K562 (cell line): ENCODE results near the gene SYS1. TPM values are rescaled to one million over a fixed set of nuclear protein-coding genes. Genes with fewer than 3 reads are reported as not detected.

Experiments used
- ARID2 ChIP-seq: fragments of 450-650 bp; IDR thresholded peaks from 2 replicates; pipeline ENCODE4 v1.6.1; 2017; ENCODE audit warnings: antibody characterized with exemption, mild to moderate bottlenecking
- CBX3 ChIP-seq, 2 experiments: IDR thresholded peaks; 1 replicate in 1 of 2; 2 replicates in 1 of 2; pipeline ENCODE4 v1.6.1; 2012; ENCODE audit warnings: inconsistent platforms in 2 of 2, low read length in 2 of 2, borderline replicate concordance in 1 of 2, control low read depth in 1 of 2
- DEAF1 ChIP-seq: fragments of 450-650 bp; formaldehyde crosslinking; IDR thresholded peaks from 2 replicates; pipeline ENCODE4 v1.4.0; 2020; ENCODE audit warnings: mild to moderate bottlenecking, moderate library complexity
- DMBX1 ChIP-seq: fragments of 250-450 bp; sonication (Bioruptor Pico); IDR thresholded peaks from 2 replicates; pipeline ENCODE4 v1.8.0; 2022; ENCODE audit warnings: inconsistent platforms, mild to moderate bottlenecking, moderate library complexity, borderline replicate concordance
- GTF2B ChIP-seq: IDR thresholded peaks from 2 replicates; pipeline ENCODE4 v1.6.1; 2011; ENCODE audit not compliant: insufficient read length; ENCODE audit errors: extremely low read depth
- HDAC3 ChIP-seq: fragments of 450-650 bp; IDR thresholded peaks from 2 replicates; pipeline ENCODE4 v1.6.1; 2018; ENCODE audit warnings: borderline replicate concordance, mild to moderate bottlenecking, moderate library complexity; ENCODE audit not compliant: partially characterized antibody
- JUND ChIP-seq, 2 experiments: IDR thresholded peaks; 2 replicates in 1 of 2; 3 replicates in 1 of 2; pipeline ENCODE4 v1.6.1; 2011; ENCODE audit warnings: borderline replicate concordance in 2 of 2, low read depth in 2 of 2, low read length in 2 of 2, improper control_type of control experiment in 1 of 2, missing biosample characterization in 1 of 2, missing genetic modification characterization in 1 of 2, missing genetic modification reagents in 1 of 2
- MTA2 ChIP-seq: fragments of 450-650 bp; IDR thresholded peaks from 2 replicates; pipeline ENCODE4 v1.6.1; 2016; ENCODE audit warnings: low read depth
- MXI1 ChIP-seq: IDR thresholded peaks from 2 replicates; pipeline ENCODE4 v1.6.1; 2011; ENCODE audit warnings: low read depth, mild to moderate bottlenecking, improper control_type of control experiment, low read length
- NFE2L1 ChIP-seq: fragments of 450-650 bp; IDR thresholded peaks from 2 replicates; pipeline ENCODE4 v1.6.1; 2016; ENCODE audit warnings: missing genetic modification characterization, low read depth, mild to moderate bottlenecking, missing compliant biosample characterization, moderate library complexity, borderline replicate concordance
- NR2C2 ChIP-seq, 2 experiments: fragments of 200-800 bp in 1 of 2; sonication (Bioruptor generic) in 1 of 2; sonication (generic) in 1 of 2; formaldehyde crosslinking in 1 of 2; IDR thresholded peaks; 2 replicates each; pipeline versions ENCODE4 v1.6.1 to v1.8.0; 2016 to 2022; ENCODE audit warnings: mild to moderate bottlenecking in 1 of 2, missing compliant biosample characterization in 1 of 2, missing genetic modification characterization in 1 of 2, missing genetic modification reagents in 1 of 2
- POLR2AphosphoS5 ChIP-seq: IDR thresholded peaks from 2 replicates; pipeline ENCODE4 v1.6.1; 2011; ENCODE audit warnings: mild to moderate bottlenecking, low read depth, low read length, moderate library complexity; ENCODE audit not compliant: control insufficient read depth, insufficient read depth
- RAD51 ChIP-seq: fragments of 450-650 bp; IDR thresholded peaks from 2 replicates; pipeline ENCODE4 v1.7.1; 2016; ENCODE audit warnings: low read depth, mild to moderate bottlenecking, borderline replicate concordance
- RBM25 ChIP-seq: fragments of 200-400 bp; formaldehyde crosslinking; IDR thresholded peaks from 2 replicates; pipeline ENCODE4 v1.6.1; 2018; ENCODE audit warnings: low read length, low read depth, moderate library complexity; ENCODE audit not compliant: severe bottlenecking
- SRF ChIP-seq, 2 experiments: fragments of 250-450, 450-650 bp in 1 of 2; sonication (Bioruptor Pico) in 1 of 2; sonication (generic) in 1 of 2; formaldehyde crosslinking; IDR thresholded peaks; 2 replicates each; pipeline versions ENCODE4 v1.5.0 to v1.5.1; 2020 to 2022; ENCODE audit warnings: mild to moderate bottlenecking in 1 of 2, missing genetic modification reagents in 1 of 2
- XRCC5 ChIP-seq: fragments of 200-400 bp; formaldehyde crosslinking; IDR thresholded peaks from 2 replicates; pipeline ENCODE4 v1.6.1; 2017; ENCODE audit warnings: low read depth, mild to moderate bottlenecking, low read length
- ZNF134 ChIP-seq: fragments of 250-450 bp; sonication (Bioruptor Pico); conservative IDR thresholded peaks from 2 replicates; pipeline ENCODE4 v1.4.0; 2020
- ZNF592 ChIP-seq: fragments of 450-650 bp; IDR thresholded peaks from 2 replicates; pipeline ENCODE4 v1.6.1; 2017; ENCODE audit warnings: antibody characterized with exemption, mild to moderate bottlenecking
- ZNF76 ChIP-seq: fragments of 250-450 bp; sonication (Bioruptor Pico); IDR thresholded peaks from 2 replicates; pipeline ENCODE4 v1.4.0; 2020; ENCODE audit warnings: mild to moderate bottlenecking, moderate library complexity, borderline replicate concordance
- polyA plus RNA-seq, 8 experiments: library from polyadenylated mRNA; depleted of rRNA in 4 of 8; stranded (reverse) in 5 of 8; unstranded in 3 of 8; fragments of >200 nt; fragmentation: Nextera tagmentation in 2 of 8; fragmentation: Illumina TruSeq in 1 of 8; extraction: Ambion mirVana in 2 of 8; extraction: Trizol in 1 of 8; gene quantifications; 2 replicates each; pipeline versions ENCODE4 v1.2.1 to v1.2.3, GENCODE V29; 2011 to 2014; ENCODE audit warnings: inconsistent platforms in 1 of 8, missing spikeins in 1 of 8
- total RNA-seq, 7 experiments: library from RNA; depleted of rRNA in 6 of 7; stranded (reverse); fragments of >200 nt in 6 of 7; fragmentation: Illumina TruSeq in 2 of 7; extraction: Trizol in 2 of 7; gene quantifications; 2 replicates each; pipeline versions ENCODE4 v1.2.1 to v1.2.3, GENCODE V29; 2011 to 2021; ENCODE audit warnings: low replicate concordance in 1 of 7

The SYS1 gene
- total and polyA plus RNA-seq, 9 of the 15 experiments (the other 6 are each of a cell fraction or from before 2014, with no cell fraction given): 11.1 to 25.2 (median 17.5) TPM

DNA sequence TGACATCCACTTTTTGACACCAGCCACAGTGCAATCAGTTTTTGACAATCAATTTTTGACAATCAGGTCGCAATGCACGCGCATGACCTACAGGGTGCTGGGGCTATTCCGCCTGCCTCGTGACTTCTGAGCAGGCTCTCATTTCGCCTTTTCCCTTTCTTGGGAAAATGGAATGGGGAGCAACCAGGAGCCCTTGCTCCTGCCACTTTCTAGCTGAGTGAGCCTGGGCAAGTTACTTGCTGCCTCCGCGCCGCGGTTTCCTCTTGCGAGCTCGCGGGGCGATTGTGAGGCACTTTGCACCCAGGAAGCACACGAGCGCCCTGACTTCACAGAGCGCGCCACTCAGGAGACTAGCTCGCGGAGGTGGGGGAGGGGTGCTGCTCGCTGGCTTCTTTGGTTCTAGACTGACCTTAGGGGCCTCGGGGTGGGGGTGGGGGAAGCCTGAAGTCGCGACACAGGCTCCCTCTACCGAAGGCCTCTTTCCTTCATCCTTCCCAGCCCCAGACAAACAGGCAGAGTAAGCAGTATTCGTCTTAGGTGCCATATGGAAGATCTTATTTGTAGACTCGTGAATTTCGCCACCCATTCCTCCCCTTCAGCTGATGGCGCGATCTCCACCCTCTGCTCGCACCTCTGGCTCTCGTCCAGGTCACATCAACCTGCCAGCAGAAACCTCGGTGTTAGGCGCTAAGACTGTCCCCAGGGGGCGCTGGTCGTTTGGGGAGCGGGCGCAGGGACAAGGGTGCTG is 10.6 kb downstream of the SYS1 start (continued):
- TF ChIP-seq ARID2: 0 out of 2 replicates have a peak, but pooled peaks have one; percentile 52
- no peak for TF ChIP-seq MXI1
- TF ChIP-seq NR2C2 (CRISPR knock-in tag; IDR thresholded peaks at IDR 0.05): no peak
- TF ChIP-seq NR2C2 (tag; IDR thresholded peaks at IDR 0.05): peak; percentile 70
- no peak for TF ChIP-seq MTA2
- TF ChIP-seq CBX3 (IDR thresholded peaks at IDR 0.05; ENCODE audit: borderline replicate concordance in 1 of 2, low read length in 2 of 2): 0 out of 3 replicates have a peak, but pooled peaks of 1 of the 2 experiments have one; percentile 24
- no peak for TF ChIP-seq RBM25
- peak; percentile 46 for TF ChIP-seq HDAC3
- 0 out of 2 replicates have a peak, but pooled peaks have one; percentile 19 for TF ChIP-seq DMBX1
- TF ChIP-seq NFE2L1 (tag): no peak
- TF ChIP-seq DEAF1 (CRISPR knock-in tag): peak; percentile 94
- no peak for TF ChIP-seq ZNF76 (CRISPR knock-in tag)
- no peak for TF ChIP-seq GTF2B
- 0 out of 2 replicates have a peak, but pooled peaks have one; percentile 43 for TF ChIP-seq POLR2AphosphoS5
- TF ChIP-seq ZNF592: peak; percentile 33; the same call in 1 of the 2 replicates
- peak; percentile 92 for TF ChIP-seq XRCC5
- 0 out of 2 replicates have a peak, but pooled peaks have one; percentile 29 for TF ChIP-seq ZNF134 (CRISPR knock-in tag)
- TF ChIP-seq JUND (IDR thresholded peaks at IDR 0.05; ENCODE audit: borderline replicate concordance, low read depth, low read length): peak; percentile 72
- TF ChIP-seq JUND (tag; IDR thresholded peaks at IDR 0.05; ENCODE audit: borderline replicate concordance, low read depth, low read length): peak; percentile 29; the same call in 1 of the 3 replicates
- TF ChIP-seq SRF (CRISPR knock-in tag; IDR thresholded peaks at IDR 0.05): peak in 1 of 2 experiments; percentile 13; a peak in 1 of 4 replicates
- TF ChIP-seq RAD51: peak; percentile 42; the same call in 1 of the 2 replicates
